Astrocyte (in vitro differentiated cells and primary cell): ENCODE measurements around the gene ZNF570. TPM values are rescaled to one million over a fixed set of nuclear protein-coding genes. Genes with fewer than 3 reads are reported as not detected.

Source experiments
- DNase-seq: peaks from one replicate; pipeline ENCODE4 v3.0.0-alpha.2; 2010; ENCODE audit warnings: low read depth
- FAIRE-seq: peaks from 2 replicates; lab custom pipeline; 2011; peaks lifted over from hg19 to GRCh38; lab: Jason Lieb, UNC
- H2AFZ ChIP-seq: 2 replicates; pipeline ENCODE4 v1.6.0; 2012; ENCODE audit warnings: low read depth, low read length, inconsistent platforms
- H3K27ac ChIP-seq: 2 replicates; pipeline ENCODE4 v1.5.1; 2011; ENCODE audit warnings: low read depth, low read length, inconsistent platforms
- H3K27me3 ChIP-seq: 2 replicates; pipeline ENCODE4 v1.6.0; 2011; ENCODE audit warnings: low read length, inconsistent platforms; ENCODE audit not compliant: insufficient read depth
- H3K36me3 ChIP-seq: 2 replicates; pipeline ENCODE4 v1.5.1; 2011; ENCODE audit warnings: low read length, inconsistent platforms; ENCODE audit not compliant: insufficient read depth
- H3K4me1 ChIP-seq: 2 replicates; pipeline ENCODE4 v1.5.1; 2011; ENCODE audit warnings: low read length, inconsistent platforms; ENCODE audit not compliant: insufficient read depth
- H3K4me2 ChIP-seq: 2 replicates; pipeline ENCODE4 v1.6.0; 2012; ENCODE audit warnings: low read length, inconsistent platforms
- H3K4me3 ChIP-seq: 2 replicates; pipeline ENCODE4 v1.5.1; 2011; ENCODE audit warnings: low read depth, mild to moderate bottlenecking, low read length, inconsistent platforms; ENCODE audit not compliant: insufficient read depth
- H3K79me2 ChIP-seq: 2 replicates; pipeline ENCODE4 v1.6.0; 2012; ENCODE audit warnings: mild to moderate bottlenecking, low read length, inconsistent platforms; ENCODE audit not compliant: insufficient read depth
- H3K9ac ChIP-seq: 2 replicates; pipeline ENCODE4 v1.6.0; 2012; ENCODE audit warnings: mild to moderate bottlenecking, low read length, inconsistent platforms
- H3K9me3 ChIP-seq: 2 replicates; pipeline ENCODE4 v1.5.1; 2012; ENCODE audit warnings: low read depth, mild to moderate bottlenecking, low read length, inconsistent platforms; ENCODE audit not compliant: insufficient read depth
- H4K20me1 ChIP-seq: 2 replicates; pipeline ENCODE4 v1.6.0; 2012; ENCODE audit warnings: low read length, inconsistent platforms; ENCODE audit not compliant: insufficient read depth
- H3K27ac Mint-ChIP-seq: one replicate; pipeline ENCODE4 v1.8.0; 2021; ENCODE audit warnings: mild to moderate bottlenecking, mixed read lengths; ENCODE audit not compliant: unreplicated experiment
- H3K27me3 Mint-ChIP-seq: one replicate; pipeline ENCODE4 v1.8.0; 2021; ENCODE audit warnings: low read depth, mixed read lengths; ENCODE audit not compliant: unreplicated experiment
- H3K36me3 Mint-ChIP-seq: one replicate; pipeline ENCODE4 v1.8.0; 2021; ENCODE audit warnings: low read depth, mixed read lengths; ENCODE audit not compliant: unreplicated experiment
- H3K4me1 Mint-ChIP-seq: one replicate; pipeline ENCODE4 v1.8.0; 2021; ENCODE audit warnings: low read depth, mixed read lengths; ENCODE audit not compliant: unreplicated experiment
- H3K4me3 Mint-ChIP-seq: one replicate; pipeline ENCODE4 v1.8.0; 2021; ENCODE audit warnings: mild to moderate bottlenecking, moderate library complexity, mixed read lengths; ENCODE audit not compliant: unreplicated experiment
- H3K9me3 Mint-ChIP-seq: one replicate; pipeline ENCODE4 v1.8.0; 2021; ENCODE audit warnings: mild to moderate bottlenecking, mixed read lengths; ENCODE audit not compliant: unreplicated experiment
- EZH2 ChIP-seq: IDR thresholded peaks from 2 replicates; pipeline ENCODE4 v1.6.1; 2012; ENCODE audit warnings: mild to moderate bottlenecking, low read length, inconsistent platforms; ENCODE audit not compliant: insufficient read depth
- total RNA-seq: library from RNA; stranded (reverse); gene quantifications from 2 replicates; pipeline ENCODE4 v1.2.1, GENCODE V29; 2021
- TF ChIP-seq, protein P1 (sequence below): IDR thresholded peaks from 2 replicates; pipeline ENCODE4 v1.5.1; 2011; ENCODE audit warnings: low read depth, mild to moderate bottlenecking, inconsistent platforms, low read length, moderate library complexity; ENCODE audit not compliant: insufficient read depth

The ZNF570 gene
- total RNA-seq, 1 donor from 2014 or later, result 6.5 TPM

DNA sequence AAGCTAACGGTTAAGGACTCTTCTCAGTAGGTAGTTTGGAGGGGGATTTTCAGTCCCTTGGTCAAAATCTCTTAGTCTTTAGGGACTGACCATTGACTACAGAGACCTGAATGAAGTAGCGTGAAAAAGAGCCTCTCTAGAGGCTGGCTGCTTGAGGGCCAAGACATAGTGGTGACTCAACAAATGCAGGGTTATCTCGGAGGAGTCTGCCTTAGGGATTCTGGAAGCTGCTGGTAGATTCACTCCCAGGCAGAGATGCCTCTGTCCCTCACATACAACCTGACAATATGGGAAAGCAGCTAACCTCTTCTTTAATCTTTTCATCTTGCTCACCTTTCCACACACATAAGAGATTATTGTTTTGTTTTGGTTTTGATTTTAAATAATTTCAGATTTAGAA, 42.7 kb downstream of the ZNF570 start:
- Histone ChIP-seq H3K4me2 (no peak overlapping the region), H3K9me3 (no peaks in the 10 kb centered on the region), H3K4me3 (no peak overlapping the region), H3K27ac (no peak overlapping the region), H3K27me3 (no peaks in the 10 kb centered on the region), H3K36me3 (peaks cover 11% of the 10 kb centered on the region), H4K20me1 (no peaks in the 10 kb centered on the region), H3K9ac (no peak overlapping the region), H3K79me2 (no peaks in the 10 kb centered on the region), H2AFZ (no peak overlapping the region), H3K4me1 (no peaks in the 10 kb centered on the region)
- Mint-ChIP-seq H3K9me3 (peaks cover 19% of the 10 kb centered on the region), H3K4me1 (no peaks in the 10 kb centered on the region), H3K27ac (no peak overlapping the region), H3K4me3 (no peak overlapping the region), H3K27me3 (no peaks in the 10 kb centered on the region), H3K36me3 (peaks cover 52% of the 10 kb centered on the region)
- FAIRE-seq (no peak), DNase-seq (no peak)
- TF ChIP-seq, protein P1, sequence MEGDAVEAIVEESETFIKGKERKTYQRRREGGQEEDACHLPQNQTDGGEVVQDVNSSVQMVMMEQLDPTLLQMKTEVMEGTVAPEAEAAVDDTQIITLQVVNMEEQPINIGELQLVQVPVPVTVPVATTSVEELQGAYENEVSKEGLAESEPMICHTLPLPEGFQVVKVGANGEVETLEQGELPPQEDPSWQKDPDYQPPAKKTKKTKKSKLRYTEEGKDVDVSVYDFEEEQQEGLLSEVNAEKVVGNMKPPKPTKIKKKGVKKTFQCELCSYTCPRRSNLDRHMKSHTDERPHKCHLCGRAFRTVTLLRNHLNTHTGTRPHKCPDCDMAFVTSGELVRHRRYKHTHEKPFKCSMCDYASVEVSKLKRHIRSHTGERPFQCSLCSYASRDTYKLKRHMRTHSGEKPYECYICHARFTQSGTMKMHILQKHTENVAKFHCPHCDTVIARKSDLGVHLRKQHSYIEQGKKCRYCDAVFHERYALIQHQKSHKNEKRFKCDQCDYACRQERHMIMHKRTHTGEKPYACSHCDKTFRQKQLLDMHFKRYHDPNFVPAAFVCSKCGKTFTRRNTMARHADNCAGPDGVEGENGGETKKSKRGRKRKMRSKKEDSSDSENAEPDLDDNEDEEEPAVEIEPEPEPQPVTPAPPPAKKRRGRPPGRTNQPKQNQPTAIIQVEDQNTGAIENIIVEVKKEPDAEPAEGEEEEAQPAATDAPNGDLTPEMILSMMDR, result no peak
- no peak for TF ChIP-seq EZH2

DNA sequence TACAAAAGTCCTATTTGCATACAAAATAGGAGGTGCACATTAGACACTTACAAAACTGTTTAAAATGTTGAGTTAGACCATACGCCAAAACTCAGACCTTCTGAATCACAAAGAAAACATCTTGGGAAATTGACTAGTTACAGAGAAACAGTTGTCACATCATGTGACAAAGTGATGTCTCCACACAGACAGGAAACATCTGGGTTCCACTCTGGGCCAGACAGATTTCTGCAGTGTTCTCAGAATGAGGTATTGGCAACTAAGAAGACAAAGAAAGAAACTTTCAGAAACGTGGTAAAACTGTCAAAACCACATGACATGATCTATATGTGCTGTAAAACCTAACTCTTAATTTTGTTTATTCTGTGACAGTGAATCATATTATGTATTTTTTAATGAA, 44.2 kb downstream of the ZNF570 start:
- no peaks in the 10 kb centered on the region for H3K79me2 ChIP-seq
- no peak overlapping the region for H3K9ac ChIP-seq
- Mint-ChIP-seq H3K4me3 (no peak overlapping the region), H3K27me3 (no peaks in the 10 kb centered on the region), H3K4me1 (no peaks in the 10 kb centered on the region), H3K27ac (no peak overlapping the region), H3K36me3 (peaks cover 62% of the 10 kb centered on the region), H3K9me3 (peaks cover 31% of the 10 kb centered on the region)
- DNase-seq (no peak), FAIRE-seq (no peak)
- TF ChIP-seq EZH2, result no peak
- TF ChIP-seq, protein P1, result no peak
- no peak overlapping the region for H3K4me3 ChIP-seq
- H4K20me1 ChIP-seq, result no peaks in the 10 kb centered on the region
- no peak overlapping the region for H3K27ac ChIP-seq
- no peaks in the 10 kb centered on the region for H3K9me3 ChIP-seq
- peaks cover 11% of the 10 kb centered on the region for H3K36me3 ChIP-seq
- no peaks in the 10 kb centered on the region for H3K4me1 ChIP-seq
- H3K27me3 ChIP-seq, result no peaks in the 10 kb centered on the region
- H2AFZ ChIP-seq, result no peak overlapping the region
- H3K4me2 ChIP-seq, result no peak overlapping the region

DNA sequence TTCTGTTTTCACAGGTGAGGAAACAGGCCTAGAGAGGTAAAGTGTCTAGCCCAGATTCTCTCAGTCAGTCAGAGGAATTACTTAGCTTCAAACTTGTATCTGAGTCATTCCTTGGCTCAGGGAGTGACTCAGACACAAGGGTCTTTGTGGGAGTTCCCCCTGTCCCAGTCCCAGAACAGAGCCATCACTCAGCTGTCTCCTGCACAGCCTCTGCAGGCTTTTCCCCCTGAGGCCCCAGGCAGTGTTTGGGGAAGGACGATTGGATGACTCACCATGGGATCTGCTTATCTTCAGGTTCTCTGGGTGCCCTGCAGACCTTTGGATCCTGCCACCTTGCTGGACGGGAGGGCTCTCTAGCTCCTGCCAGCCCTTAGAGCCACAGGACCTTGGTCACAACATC, 50.7 kb downstream of the ZNF570 start:
- Mint-ChIP-seq H3K4me3 (no peak overlapping the region), H3K27me3 (no peaks in the 10 kb centered on the region), H3K27ac (no peak overlapping the region), H3K4me1 (peaks cover 3% of the 10 kb centered on the region), H3K36me3 (peaks cover 60% of the 10 kb centered on the region), H3K9me3 (peaks cover 49% of the 10 kb centered on the region)
- FAIRE-seq (no peak), DNase-seq (peak; percentile 55)
- Histone ChIP-seq H2AFZ (no peak overlapping the region), H3K36me3 (peaks cover 19% of the 10 kb centered on the region), H3K4me3 (no peak overlapping the region), H3K79me2 (no peaks in the 10 kb centered on the region), H3K4me1 (no peaks in the 10 kb centered on the region), H3K27me3 (no peaks in the 10 kb centered on the region), H3K27ac (no peak overlapping the region), H3K9ac (no peak overlapping the region), H3K4me2 (no peak overlapping the region), H4K20me1 (no peaks in the 10 kb centered on the region), H3K9me3 (peaks cover 9% of the 10 kb centered on the region)
- TF ChIP-seq, protein P1, result no peak
- TF ChIP-seq EZH2, result no peak
